Activated CD8-positive, alpha-beta memory T cell treated with anti-CD3 and anti-CD28 coated beads for 4 hours (primary cell): ENCODE results near the gene THUMPD3.

ENCODE experiments used
- DNase-seq, 2 donors: peaks; one replicate each; pipeline ENCODE4 v3.0.0-alpha.2; 2020; ENCODE audit warnings: low read depth in 2 of 2

THUMPD3 gene

GRCh38 chr3:9415485-9416138, 52.8 kb downstream of the THUMPD3 start:
- DNase-seq: no peak

DNA sequence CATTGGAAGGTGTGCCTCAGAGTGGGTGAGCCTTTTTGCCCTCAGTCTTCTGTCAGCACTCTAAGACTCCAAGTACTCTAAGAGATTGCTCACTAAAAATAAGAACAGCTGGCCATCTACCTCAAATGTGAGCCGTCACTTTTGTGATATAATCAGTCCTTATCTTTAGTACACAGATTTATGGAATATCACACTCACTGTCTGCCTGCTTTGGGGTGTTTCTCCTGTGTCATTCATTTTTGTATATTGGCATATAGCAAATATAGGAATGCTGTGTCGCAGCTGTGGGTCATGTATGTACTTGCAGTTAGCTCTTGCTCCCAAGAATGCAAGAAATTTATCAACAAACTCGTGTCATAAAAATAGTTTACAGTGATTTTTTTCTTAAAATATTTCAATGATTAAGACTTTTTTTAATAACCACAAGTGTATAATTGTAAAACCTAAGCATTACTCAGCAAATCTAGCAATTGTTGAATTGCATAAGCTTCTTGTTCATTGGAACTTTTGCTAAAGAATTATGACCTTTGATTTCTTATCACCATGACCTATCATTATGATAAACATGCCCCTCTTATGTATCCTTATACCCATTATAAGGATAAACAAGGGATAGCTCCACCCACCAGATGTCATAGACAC, 53.4 kb downstream of the THUMPD3 start:
- DNase-seq: no peak

DNA sequence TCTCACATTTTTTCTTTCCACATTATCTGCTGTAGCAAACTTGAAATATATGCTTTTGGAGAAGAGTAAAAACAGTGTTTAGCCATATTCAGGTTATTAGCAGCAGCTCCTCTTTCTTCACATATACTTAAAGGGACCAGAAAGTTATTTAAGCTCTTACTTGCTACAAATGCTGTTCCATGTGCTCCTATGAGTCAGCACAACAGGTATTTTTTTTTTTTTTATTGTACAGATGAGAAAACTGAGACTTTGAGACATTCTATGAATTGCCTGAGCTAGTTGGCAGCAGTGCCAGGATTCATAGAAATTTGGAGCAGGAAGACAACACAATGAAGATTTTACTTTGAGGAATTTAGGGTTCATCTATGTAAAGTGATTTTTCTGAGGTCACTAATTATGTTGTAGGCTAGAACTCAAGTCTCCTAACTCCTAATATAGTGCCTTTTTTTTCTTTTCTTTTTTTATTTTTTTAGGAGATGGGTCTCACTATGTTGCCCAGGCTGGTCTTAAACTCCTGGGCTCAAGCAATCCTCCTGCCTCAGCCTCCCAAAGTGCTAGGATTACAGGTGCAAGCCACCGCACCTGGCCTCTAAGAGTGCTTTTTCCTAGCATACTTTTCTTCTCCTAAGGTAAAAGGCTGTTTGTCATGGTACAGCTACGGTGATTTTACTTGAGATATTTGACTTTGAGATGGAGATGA, 58.1 kb downstream of the THUMPD3 start:
- DNase-seq: no peak

GRCh38 chr3:9422712-9423424, 60.0 kb downstream of the THUMPD3 start:
- DNase-seq: no peak

- no peak for DNase-seq
Measured at GRCh38 chr3:9428411-9428810, 65.6 kb downstream of the THUMPD3 start.

- DNase-seq: no peak
Measured at GRCh38 chr3:9430733-9431132, 67.9 kb downstream of the THUMPD3 start.

DNA sequence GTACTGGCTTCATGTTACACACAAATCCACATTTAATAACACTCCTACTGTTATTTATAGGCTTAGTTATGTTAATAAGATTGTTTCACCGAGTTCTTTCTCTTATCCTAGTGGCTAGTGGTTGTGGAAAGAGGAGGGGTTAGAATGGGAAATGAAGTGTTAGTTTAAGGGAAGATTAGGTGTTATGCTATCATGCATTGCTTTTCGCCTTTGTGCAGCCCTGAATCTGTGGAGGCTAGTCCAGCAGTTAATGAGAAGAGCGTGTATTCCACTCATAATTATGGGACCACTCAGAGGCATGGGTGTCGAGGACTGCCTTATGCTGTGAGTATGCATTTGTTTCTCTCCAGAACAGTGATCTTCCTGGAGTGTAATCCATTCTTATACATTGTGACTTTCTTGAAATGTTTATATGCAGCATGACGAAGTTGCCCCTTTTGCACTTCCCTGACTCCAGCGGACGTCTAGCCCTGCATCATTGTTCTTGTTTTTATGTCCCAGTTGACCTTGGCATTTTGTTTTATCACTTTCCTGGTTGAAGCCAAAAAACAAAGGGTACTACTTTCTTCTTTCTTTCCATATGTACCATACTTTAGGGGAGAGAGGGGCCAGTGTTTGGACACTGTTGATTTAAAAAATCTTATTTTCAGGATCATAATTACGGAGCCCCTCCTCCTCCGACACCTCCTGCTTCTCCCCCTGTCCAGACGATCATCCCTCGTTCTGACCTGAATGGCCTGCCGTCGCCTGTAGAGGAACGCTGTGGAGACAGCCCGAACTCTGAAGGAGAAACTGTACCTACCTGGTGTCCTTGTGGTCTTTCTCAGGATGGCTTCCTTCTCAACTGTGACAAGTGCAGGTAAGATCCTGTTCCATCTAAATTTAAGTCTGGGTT, 71.0 kb downstream of the THUMPD3 start:
- DNase-seq: no peak

DNA sequence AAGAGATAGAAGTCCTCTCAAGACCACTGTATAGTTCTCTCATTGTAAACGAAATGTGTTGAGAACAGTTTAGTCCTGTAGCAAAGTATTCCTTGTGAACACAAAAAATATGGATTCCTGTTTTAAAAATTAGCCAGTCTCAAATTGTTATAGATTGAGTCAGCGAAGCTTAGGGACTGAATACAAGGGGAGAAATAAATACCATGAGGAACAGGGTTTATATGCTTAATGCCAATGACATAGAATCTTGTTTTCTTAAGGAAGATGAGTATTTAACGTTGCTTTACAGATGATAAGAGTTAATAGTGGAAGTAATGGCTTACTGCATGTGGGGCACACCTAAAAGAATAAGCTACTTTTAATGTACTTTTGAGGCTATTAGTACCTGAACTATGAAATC, 72.5 kb downstream of the THUMPD3 start:
- no peak for DNase-seq
